ENCODE results near the gene H1-8. TPM values are rescaled to one million over a fixed set of nuclear protein-coding genes. Genes with fewer than 3 reads are reported as not detected.

H1-8 gene
- total RNA-seq, 4 donors from 2014 or later: not detected

DNA sequence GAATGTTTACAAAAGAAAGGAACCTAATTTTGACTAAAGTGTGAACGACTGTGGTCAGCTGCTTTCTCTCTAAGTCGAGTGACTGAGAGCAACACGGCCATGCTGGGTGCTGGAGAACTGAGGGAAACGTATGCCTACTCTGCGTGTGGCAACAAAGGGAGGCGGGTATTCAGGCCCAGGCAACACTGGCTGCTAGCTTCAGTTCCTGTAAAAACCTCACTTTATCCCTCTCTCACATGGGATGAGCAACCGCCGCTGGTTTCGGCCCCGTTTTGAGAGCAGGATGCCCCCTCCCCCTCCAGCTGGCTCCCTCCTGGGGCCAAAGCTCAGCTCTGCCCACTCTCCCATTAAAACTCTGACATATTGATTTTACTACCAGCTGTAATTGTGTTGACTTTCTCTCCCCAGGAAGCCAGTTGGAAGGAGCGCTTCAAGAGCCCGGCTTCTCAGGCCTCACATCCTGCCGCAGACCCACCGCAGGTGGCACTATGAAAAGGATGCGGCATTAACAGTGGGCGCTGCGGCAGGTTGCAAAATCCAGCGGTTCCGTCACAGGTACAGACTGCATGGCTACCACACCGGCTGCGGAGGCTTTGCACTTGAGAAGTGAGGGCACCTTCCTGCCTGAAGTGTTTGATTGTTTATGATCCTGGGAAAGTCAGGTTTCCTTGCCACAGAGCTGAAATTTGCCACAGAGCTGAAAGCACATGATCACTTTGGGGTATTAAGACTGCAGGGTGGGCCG lies 50.8 kb downstream of the H1-8 start:
- 59% methylated on average over 14 of the region's 22 CpGs for WGBS
- intact Hi-C loops (cut with DNase I): no loop called here
- Histone ChIP-seq H3K4me1 (peaks cover 85 to 100% (median 96%) of the 10 kb centered on the region in 4 donors), H3K4me3 (no peak overlapping the region), H3K36me3 (peaks cover 0 to 4% (median under 1%) of the 10 kb centered on the region in 4 donors), H3K27me3 (no peaks in the 10 kb centered on the region), H3K9me3 (no peaks in the 10 kb centered on the region), H3K27ac (replicated peaks in 1 of 4) (peak overlapping the region; percentile 72 to 83 (median 78))
- DNase-seq (ENCODE audit: extremely low spot score): no peak
- TF ChIP-seq POLR2A (IDR thresholded peaks at IDR 0.05; ENCODE audit: low read depth) (no peak), POLR2AphosphoS5 (IDR thresholded peaks at IDR 0.05) (peak in 1 of 2 donors; percentile 3), EP300 (IDR thresholded peaks at IDR 0.05) (no peak)
- TF ChIP-seq, protein P1, sequence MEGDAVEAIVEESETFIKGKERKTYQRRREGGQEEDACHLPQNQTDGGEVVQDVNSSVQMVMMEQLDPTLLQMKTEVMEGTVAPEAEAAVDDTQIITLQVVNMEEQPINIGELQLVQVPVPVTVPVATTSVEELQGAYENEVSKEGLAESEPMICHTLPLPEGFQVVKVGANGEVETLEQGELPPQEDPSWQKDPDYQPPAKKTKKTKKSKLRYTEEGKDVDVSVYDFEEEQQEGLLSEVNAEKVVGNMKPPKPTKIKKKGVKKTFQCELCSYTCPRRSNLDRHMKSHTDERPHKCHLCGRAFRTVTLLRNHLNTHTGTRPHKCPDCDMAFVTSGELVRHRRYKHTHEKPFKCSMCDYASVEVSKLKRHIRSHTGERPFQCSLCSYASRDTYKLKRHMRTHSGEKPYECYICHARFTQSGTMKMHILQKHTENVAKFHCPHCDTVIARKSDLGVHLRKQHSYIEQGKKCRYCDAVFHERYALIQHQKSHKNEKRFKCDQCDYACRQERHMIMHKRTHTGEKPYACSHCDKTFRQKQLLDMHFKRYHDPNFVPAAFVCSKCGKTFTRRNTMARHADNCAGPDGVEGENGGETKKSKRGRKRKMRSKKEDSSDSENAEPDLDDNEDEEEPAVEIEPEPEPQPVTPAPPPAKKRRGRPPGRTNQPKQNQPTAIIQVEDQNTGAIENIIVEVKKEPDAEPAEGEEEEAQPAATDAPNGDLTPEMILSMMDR (IDR thresholded peaks at IDR 0.05): no peak

DNA sequence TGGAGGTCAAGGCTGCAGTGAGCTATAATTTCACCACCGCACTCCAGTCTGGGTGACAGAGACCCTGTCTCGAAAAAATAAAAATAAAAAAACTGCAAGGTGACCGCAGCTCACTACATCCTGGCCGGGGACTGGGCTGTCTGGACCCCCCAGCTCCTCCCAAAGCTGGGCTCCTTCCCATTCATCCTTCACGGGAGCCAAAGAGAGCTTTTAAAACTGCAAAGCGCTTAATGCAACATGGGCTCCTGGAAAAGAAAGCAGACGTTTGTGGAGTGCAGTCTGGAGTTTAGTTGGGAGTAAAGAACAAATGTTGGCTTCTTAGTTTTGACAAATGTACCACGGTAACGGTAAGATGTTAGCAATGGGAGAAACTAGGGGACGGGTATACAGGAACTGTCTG lies 51.4 kb downstream of the H1-8 start:
- 70% methylated on average over 10 of the region's 10 CpGs for WGBS
- peaks cover 85 to 100% (median 97%) of the 10 kb centered on the region in 4 donors for H3K4me1 ChIP-seq
- no peaks in the 10 kb centered on the region for H3K9me3 ChIP-seq
- no peak overlapping the region for H3K4me3 ChIP-seq
- peak overlapping the region; percentile 72 to 83 (median 78) for H3K27ac ChIP-seq (replicated peaks in 1 of 4)
- no peak for DNase-seq (ENCODE audit: extremely low spot score)
- intact Hi-C loops (cut with DNase I): no loop called here
- no peak for TF ChIP-seq EP300 (IDR thresholded peaks at IDR 0.05)
- TF ChIP-seq POLR2AphosphoS5 (IDR thresholded peaks at IDR 0.05): no peak
- TF ChIP-seq POLR2A (IDR thresholded peaks at IDR 0.05; ENCODE audit: low read depth): no peak
- TF ChIP-seq, protein P1 (IDR thresholded peaks at IDR 0.05): no peak
- H3K27me3 ChIP-seq: no peaks in the 10 kb centered on the region
- H3K36me3 ChIP-seq: no peaks in the 10 kb centered on the region

DNA sequence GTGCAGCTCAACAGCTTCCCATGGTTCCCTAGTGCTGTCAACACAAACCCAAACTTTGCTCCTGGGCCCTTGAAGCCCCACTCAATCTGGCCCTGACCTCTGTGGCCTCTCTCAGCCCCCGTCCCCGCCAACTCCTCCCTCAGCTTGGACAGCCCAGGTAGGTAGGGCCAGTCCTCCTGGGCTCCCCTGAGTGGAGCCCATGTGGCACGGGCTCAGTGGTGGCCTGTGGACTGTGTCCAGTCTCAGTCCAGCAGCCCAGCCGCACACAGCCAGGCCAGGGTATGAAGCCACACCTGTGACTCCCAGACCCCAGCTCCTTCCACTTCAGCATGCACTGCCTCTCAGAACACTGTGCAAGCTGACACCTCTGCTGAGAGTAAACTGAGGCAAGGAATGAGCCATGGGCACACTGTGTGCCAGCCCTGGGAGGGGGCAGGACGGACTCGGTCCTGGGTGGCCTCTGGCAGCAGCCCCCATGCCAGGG lies 52.0 kb downstream of the H1-8 start:
- 75% methylated on average over 4 of the region's 6 CpGs for WGBS
- H3K27ac ChIP-seq (replicated peaks in 1 of 4): peak overlapping the region; percentile 76 to 83 (median 80)
- no peak overlapping the region for H3K4me3 ChIP-seq
- DNase-seq (ENCODE audit: extremely low spot score): no peak
- H3K27me3 ChIP-seq: no peaks in the 10 kb centered on the region
- intact Hi-C loops (cut with DNase I): no loop called here
- TF ChIP-seq EP300 (IDR thresholded peaks at IDR 0.05) (no peak), POLR2AphosphoS5 (IDR thresholded peaks at IDR 0.05) (no peak), POLR2A (IDR thresholded peaks at IDR 0.05; ENCODE audit: low read depth) (no peak)
- TF ChIP-seq, protein P1 (IDR thresholded peaks at IDR 0.05): no peak
- peaks cover 84 to 100% (median 97%) of the 10 kb centered on the region in 4 donors for H3K4me1 ChIP-seq
- H3K9me3 ChIP-seq: no peaks in the 10 kb centered on the region
- no peaks in the 10 kb centered on the region for H3K36me3 ChIP-seq

DNA sequence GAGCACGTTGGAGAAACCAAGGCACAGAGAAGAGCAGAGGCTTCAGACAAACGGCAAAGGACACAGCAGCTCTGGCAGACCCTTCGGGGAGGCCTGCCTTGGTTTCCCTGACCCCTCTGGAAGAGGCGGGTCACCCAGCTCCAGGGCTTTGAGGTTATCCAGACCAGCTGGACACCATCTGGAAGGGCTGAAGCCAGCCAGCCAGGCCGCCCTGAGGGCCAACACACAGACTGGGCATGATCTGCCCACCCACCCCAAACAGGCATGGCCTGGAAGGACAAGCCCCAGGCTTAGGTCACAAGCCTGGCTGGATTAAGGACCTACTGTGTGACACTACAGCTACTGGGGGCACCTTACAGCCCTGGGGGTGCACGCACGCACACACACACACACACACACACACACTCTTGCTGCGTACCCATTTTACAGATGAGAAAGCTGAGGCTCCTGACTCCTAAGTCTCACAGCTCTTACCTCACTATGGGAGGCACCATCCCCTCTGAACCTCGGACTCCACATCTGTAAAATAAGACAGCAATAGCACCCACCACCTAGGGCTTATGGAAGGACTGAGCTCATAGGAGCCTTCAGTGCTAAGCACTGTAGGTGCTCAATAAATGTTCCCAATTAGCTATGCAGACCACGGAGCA lies 52.7 kb downstream of the H1-8 start:
- peak overlapping the region; percentile 76 to 83 (median 80) for H3K27ac ChIP-seq (replicated peaks in 1 of 4)
- DNase-seq (ENCODE audit: extremely low spot score): no peak
- TF ChIP-seq EP300 (IDR thresholded peaks at IDR 0.05) (no peak), POLR2AphosphoS5 (IDR thresholded peaks at IDR 0.05) (no peak), POLR2A (IDR thresholded peaks at IDR 0.05; ENCODE audit: low read depth) (no peak)
- TF ChIP-seq, protein P1 (IDR thresholded peaks at IDR 0.05): no peak
- 83% methylated on average over 2 of the region's 10 CpGs for WGBS
- H3K9me3 ChIP-seq: no peaks in the 10 kb centered on the region
- no peaks in the 10 kb centered on the region for H3K27me3 ChIP-seq
- peak overlapping the region; percentile 15 to 47 (median 24) for H3K4me3 ChIP-seq
- intact Hi-C loops (cut with DNase I): no loop called here
- peaks cover 84 to 100% (median 97%) of the 10 kb centered on the region in 4 donors for H3K4me1 ChIP-seq
- peaks cover 0 to 2% (median 0%) of the 10 kb centered on the region in 4 donors for H3K36me3 ChIP-seq
